ENCODE results near the gene ABCD1. TPM values are rescaled to one million over a fixed set of nuclear protein-coding genes. Genes with fewer than 3 reads are reported as not detected.

The ABCD1 gene
- polyA plus RNA-seq, 4 donors, result 10.1 to 37.3 (median 20.4) TPM

DNA sequence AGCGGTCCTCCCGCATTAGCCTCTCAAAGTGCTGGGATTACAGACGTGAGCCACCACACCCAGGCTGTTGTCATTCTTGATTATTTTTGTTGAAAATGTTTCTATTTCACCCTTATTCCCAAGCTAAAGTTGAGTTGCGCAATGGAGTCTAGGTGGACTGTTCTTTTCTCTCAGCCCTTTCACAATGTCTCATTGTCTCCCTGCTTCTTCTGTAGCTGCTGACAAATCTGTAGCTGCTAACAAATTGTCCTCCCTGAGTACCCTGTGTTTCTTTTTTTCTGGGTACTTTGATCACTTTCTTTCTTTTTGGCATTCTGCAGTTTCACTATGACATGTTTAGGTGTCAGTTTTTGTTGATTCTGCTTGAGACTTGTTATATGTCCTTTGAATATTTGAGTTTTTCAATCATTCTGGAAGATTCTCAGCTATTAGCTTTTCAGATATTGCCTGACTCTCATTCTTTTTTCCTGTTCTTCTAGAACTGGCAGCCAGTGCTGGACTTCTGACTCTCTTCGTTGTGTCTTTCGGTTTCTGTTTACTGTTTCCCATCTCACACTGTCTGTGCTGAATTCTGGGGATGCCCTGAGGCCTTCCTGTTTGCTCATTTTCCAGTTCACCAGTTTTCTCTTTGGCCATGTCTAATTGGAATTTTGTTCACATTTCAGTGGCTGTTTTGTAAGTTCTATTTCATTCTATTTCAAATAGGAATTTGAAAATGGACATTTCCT, 6.6 kb downstream of the ABCD1 start:
- H3K36me3 ChIP-seq (ENCODE audit: control insufficient read depth in 3 of 3, insufficient read depth in 2 of 3, low read depth in 1 of 3, low read length in 3 of 3), result peaks cover 0 to 34% (median 0%) of the 10 kb centered on the region in 3 donors
- peak overlapping the region in 1 of 3 donors; percentile 12 for H3K27ac ChIP-seq (ENCODE audit: low read depth in 1 of 3, low read length in 2 of 3)
- WGBS, 3 donors, result 60 to 67% (median 64%) methylated on average over 6 of the region's 6 CpGs
- peaks cover 0 to 17% (median under 1%) of the 10 kb centered on the region in 3 donors for H3K4me1 ChIP-seq (ENCODE audit: control insufficient read depth in 3 of 3, insufficient read depth in 2 of 3, low read depth in 1 of 3, low read length in 2 of 3)
- FAIRE-seq (no peak), DNase-seq (peak in 1 of 2 donors; percentile 44)
- H3K4me3 ChIP-seq (ENCODE audit: low read depth in 1 of 3, low read length in 3 of 3), result no peak overlapping the region
- H3K9me3 ChIP-seq (ENCODE audit: control insufficient read depth in 2 of 2, insufficient read depth in 1 of 2, low read depth in 1 of 2, low read length in 1 of 2), result peaks cover 0 to 6% of the 10 kb centered on the region in 2 donors
- no peaks in the 10 kb centered on the region for H3K27me3 ChIP-seq (ENCODE audit: control insufficient read depth in 3 of 3, insufficient read depth in 3 of 3, low read length in 3 of 3)

DNA sequence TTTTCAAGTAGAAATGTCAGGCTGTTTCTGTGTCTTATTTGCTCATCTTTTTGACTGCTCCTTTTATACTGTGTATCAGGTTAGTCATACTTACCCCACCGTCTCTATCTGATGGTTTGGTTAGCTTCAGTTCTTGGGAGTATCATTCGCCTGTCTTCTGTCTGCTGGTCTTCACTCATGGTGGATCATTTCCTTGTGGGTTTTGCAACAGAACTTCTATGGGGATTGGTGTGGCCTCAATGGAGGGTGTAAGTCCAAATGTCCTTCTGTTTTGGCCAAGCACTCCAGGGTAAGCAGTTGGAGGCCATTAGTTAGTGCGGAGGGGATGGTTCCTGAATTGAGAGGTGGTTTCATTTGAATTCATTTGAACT, 7.2 kb downstream of the ABCD1 start:
- no peaks in the 10 kb centered on the region for H3K27me3 ChIP-seq (ENCODE audit: control insufficient read depth in 3 of 3, insufficient read depth in 3 of 3, low read length in 3 of 3)
- FAIRE-seq, result no peak

GRCh38 chrX:153732401-153732800, 7.7 kb downstream of the ABCD1 start:
- DNase-seq, result no peak
- Histone ChIP-seq H3K36me3 (ENCODE audit: control insufficient read depth in 3 of 3, insufficient read depth in 2 of 3, low read depth in 1 of 3, low read length in 3 of 3) (peaks cover 0 to 45% (median 0%) of the 10 kb centered on the region in 3 donors), H3K4me1 (ENCODE audit: control insufficient read depth in 3 of 3, insufficient read depth in 2 of 3, low read depth in 1 of 3, low read length in 2 of 3) (peaks cover 0 to 6% (median 0%) of the 10 kb centered on the region in 3 donors), H3K4me3 (ENCODE audit: low read depth in 1 of 3, low read length in 3 of 3) (no peak overlapping the region), H3K27me3 (ENCODE audit: control insufficient read depth in 3 of 3, insufficient read depth in 3 of 3, low read length in 3 of 3) (no peaks in the 10 kb centered on the region), H3K27ac (ENCODE audit: low read depth in 1 of 3, low read length in 2 of 3) (peak overlapping the region in 1 of 3 donors; percentile 44), H3K9me3 (ENCODE audit: control insufficient read depth in 2 of 2, insufficient read depth in 1 of 2, low read depth in 1 of 2, low read length in 1 of 2) (peaks cover 0 to 6% of the 10 kb centered on the region in 2 donors)
- no peak for FAIRE-seq
- WGBS, 3 donors, result 91 to 97% (median 94%) methylated on average over 14 of the region's 14 CpGs

More for the DNA sequence above, 7.2 kb downstream of the ABCD1 start:
- Histone ChIP-seq H3K4me3 (ENCODE audit: low read depth in 1 of 3, low read length in 3 of 3) (no peak overlapping the region), H3K27ac (ENCODE audit: low read depth in 1 of 3, low read length in 2 of 3) (peak overlapping the region in 1 of 3 donors; percentile 44), H3K4me1 (ENCODE audit: control insufficient read depth in 3 of 3, insufficient read depth in 2 of 3, low read depth in 1 of 3, low read length in 2 of 3) (peaks cover 0 to 12% (median 0%) of the 10 kb centered on the region in 3 donors), H3K9me3 (ENCODE audit: control insufficient read depth in 2 of 2, insufficient read depth in 1 of 2, low read depth in 1 of 2, low read length in 1 of 2) (peaks cover 0 to 6% of the 10 kb centered on the region in 2 donors), H3K36me3 (ENCODE audit: control insufficient read depth in 3 of 3, insufficient read depth in 2 of 3, low read depth in 1 of 3, low read length in 3 of 3) (peaks cover 0 to 40% (median 0%) of the 10 kb centered on the region in 3 donors)
- DNase-seq, result no peak
- WGBS, 3 donors, result 61 to 89% (median 88%) methylated on average over 3 of the region's 3 CpGs

DNA sequence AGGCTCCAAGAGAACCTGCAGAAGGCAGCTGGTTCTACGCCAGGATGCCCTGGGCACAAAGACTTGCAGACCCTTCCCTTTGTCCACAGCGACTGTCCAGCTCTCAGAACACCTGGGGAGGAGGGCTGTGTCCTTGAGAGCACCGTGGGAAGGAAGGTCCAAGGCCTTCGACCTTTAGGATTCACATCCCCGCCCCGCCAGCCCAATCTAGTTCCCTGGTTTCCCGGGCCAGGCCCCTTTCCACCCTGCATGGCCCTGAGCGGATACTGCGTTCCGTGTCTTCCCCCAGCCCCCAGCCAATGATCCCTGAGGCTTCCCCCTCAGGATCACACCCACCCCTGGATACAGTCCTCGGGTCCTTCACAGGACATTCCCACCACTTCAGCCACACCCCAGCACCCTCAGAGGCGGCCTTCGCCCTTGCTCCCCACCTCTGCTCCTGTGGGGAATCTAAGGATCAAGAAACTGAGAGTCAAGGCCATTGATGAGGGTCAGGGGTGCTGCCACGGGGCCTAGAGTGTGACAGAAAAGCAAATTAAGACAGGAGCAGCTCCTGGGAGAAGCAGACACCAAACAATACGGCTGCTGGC, 9.1 kb downstream of the ABCD1 start:
- no peaks in the 10 kb centered on the region for H3K27me3 ChIP-seq (ENCODE audit: control insufficient read depth in 3 of 3, insufficient read depth in 3 of 3, low read length in 3 of 3)
- no peak overlapping the region for H3K4me3 ChIP-seq (ENCODE audit: low read depth in 1 of 3, low read length in 3 of 3)
- H3K27ac ChIP-seq (ENCODE audit: low read depth in 1 of 3, low read length in 2 of 3), result no peak overlapping the region
- DNase-seq (no peak), FAIRE-seq (no peak)
- H3K9me3 ChIP-seq (ENCODE audit: control insufficient read depth in 2 of 2, insufficient read depth in 1 of 2, low read depth in 1 of 2, low read length in 1 of 2), result peaks cover 0 to 6% of the 10 kb centered on the region in 2 donors
- H3K36me3 ChIP-seq (ENCODE audit: control insufficient read depth in 3 of 3, insufficient read depth in 2 of 3, low read depth in 1 of 3, low read length in 3 of 3), result peaks cover 0 to 51% (median 0%) of the 10 kb centered on the region in 3 donors
- WGBS, 3 donors, result 73 to 85% (median 76%) methylated on average over 7 to 15 of the region's 15 CpGs
- H3K4me1 ChIP-seq (ENCODE audit: control insufficient read depth in 3 of 3, insufficient read depth in 2 of 3, low read depth in 1 of 3, low read length in 2 of 3), result no peaks in the 10 kb centered on the region

DNA sequence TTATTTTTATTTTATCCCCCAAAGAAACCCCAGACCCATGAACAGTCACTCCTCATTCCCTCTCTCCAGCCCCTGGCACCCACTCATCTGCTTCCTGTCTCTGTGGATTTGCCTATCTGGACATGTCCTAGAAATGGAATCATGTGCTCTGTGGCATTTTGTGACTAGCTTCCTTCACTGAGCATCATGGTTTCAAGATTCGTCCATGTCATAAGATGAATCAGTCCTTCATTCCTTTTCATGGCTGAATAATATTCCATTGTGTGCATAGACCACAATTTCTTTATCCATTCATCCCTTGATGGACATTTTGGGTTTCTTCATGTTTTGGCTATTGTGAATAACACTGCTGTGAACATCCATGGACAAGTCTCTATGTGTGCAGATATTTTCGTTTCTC, 10.2 kb downstream of the ABCD1 start:
- Histone ChIP-seq H3K4me1 (ENCODE audit: control insufficient read depth in 3 of 3, insufficient read depth in 2 of 3, low read depth in 1 of 3, low read length in 2 of 3) (peaks cover 0 to 1% (median under 1%) of the 10 kb centered on the region in 3 donors), H3K27ac (ENCODE audit: low read depth in 1 of 3, low read length in 2 of 3) (no peak overlapping the region), H3K36me3 (ENCODE audit: control insufficient read depth in 3 of 3, insufficient read depth in 2 of 3, low read depth in 1 of 3, low read length in 3 of 3) (peaks cover 0 to 48% (median 0%) of the 10 kb centered on the region in 3 donors), H3K9me3 (ENCODE audit: control insufficient read depth in 2 of 2, insufficient read depth in 1 of 2, low read depth in 1 of 2, low read length in 1 of 2) (peaks cover 0 to 6% of the 10 kb centered on the region in 2 donors), H3K4me3 (ENCODE audit: low read depth in 1 of 3, low read length in 3 of 3) (no peak overlapping the region), H3K27me3 (ENCODE audit: control insufficient read depth in 3 of 3, insufficient read depth in 3 of 3, low read length in 3 of 3) (no peaks in the 10 kb centered on the region)
- no peak for FAIRE-seq
- no peak for DNase-seq
- 87 to 89% (median 87%) methylated on average over 2 of the region's 2 CpGs for WGBS, 3 donors

- Histone ChIP-seq H3K27ac (ENCODE audit: low read depth in 1 of 3, low read length in 2 of 3) (no peak overlapping the region), H3K27me3 (ENCODE audit: control insufficient read depth in 3 of 3, insufficient read depth in 3 of 3, low read length in 3 of 3) (no peaks in the 10 kb centered on the region), H3K4me1 (ENCODE audit: control insufficient read depth in 3 of 3, insufficient read depth in 2 of 3, low read depth in 1 of 3, low read length in 2 of 3) (peaks cover 0 to 5% (median 3%) of the 10 kb centered on the region in 3 donors), H3K36me3 (ENCODE audit: control insufficient read depth in 3 of 3, insufficient read depth in 2 of 3, low read depth in 1 of 3, low read length in 3 of 3) (peaks cover 0 to 49% (median 0%) of the 10 kb centered on the region in 3 donors), H3K4me3 (ENCODE audit: low read depth in 1 of 3, low read length in 3 of 3) (no peak overlapping the region), H3K9me3 (ENCODE audit: control insufficient read depth in 2 of 2, insufficient read depth in 1 of 2, low read depth in 1 of 2, low read length in 1 of 2) (peaks cover 0 to 6% of the 10 kb centered on the region in 2 donors)
- WGBS, 3 donors, result 59 to 66% (median 61%) methylated on average over 9 of the region's 9 CpGs
- FAIRE-seq (no peak), DNase-seq (peak in 1 of 2 donors; percentile 21)
Measured at GRCh38 chrX:153735274-153735673, 10.6 kb downstream of the ABCD1 start.

DNA sequence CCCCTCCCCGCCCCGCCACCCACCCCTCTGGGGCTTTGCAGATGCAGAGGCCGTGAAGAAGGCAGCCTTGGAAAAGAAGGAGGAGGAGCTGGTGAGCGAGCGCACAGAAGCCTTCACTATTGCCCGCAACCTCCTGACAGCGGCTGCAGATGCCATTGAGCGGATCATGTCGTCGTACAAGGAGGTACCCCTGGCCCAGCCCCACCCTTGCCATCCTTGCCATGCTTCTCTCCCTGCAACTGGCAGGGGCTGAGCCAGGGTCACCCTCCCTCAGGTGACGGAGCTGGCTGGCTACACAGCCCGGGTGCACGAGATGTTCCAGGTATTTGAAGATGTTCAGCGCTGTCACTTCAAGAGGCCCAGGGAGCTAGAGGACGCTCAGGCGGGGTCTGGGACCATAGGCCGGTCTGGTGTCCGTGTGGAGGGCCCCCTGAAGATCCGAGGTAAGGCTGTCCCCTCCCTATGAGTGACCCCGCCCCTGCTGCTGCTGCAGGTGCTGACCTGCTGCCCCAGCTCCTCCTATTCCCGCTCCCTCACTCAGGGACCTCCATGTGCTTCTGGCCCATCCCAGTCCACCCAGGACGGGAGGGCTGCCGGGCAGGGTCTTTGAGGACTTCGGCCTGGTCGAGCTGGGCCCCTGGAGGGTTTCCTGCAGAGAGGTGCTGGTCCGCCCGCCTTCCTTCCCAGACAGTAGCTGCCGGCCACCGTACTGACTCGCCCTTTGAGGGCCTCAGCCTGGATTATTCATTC, 11.6 kb downstream of the ABCD1 start:
- WGBS, 3 donors, result 69 to 79% (median 77%) methylated on average over 25 to 30 of the region's 30 CpGs
- Histone ChIP-seq H3K4me3 (ENCODE audit: low read depth in 1 of 3, low read length in 3 of 3) (no peak overlapping the region), H3K27ac (ENCODE audit: low read depth in 1 of 3, low read length in 2 of 3) (peak overlapping the region in 1 of 3 donors; percentile 38), H3K36me3 (ENCODE audit: control insufficient read depth in 3 of 3, insufficient read depth in 2 of 3, low read depth in 1 of 3, low read length in 3 of 3) (peaks cover 0 to 49% (median 0%) of the 10 kb centered on the region in 3 donors), H3K4me1 (ENCODE audit: control insufficient read depth in 3 of 3, insufficient read depth in 2 of 3, low read depth in 1 of 3, low read length in 2 of 3) (peaks cover 0 to 12% (median 3%) of the 10 kb centered on the region in 3 donors), H3K27me3 (ENCODE audit: control insufficient read depth in 3 of 3, insufficient read depth in 3 of 3, low read length in 3 of 3) (no peaks in the 10 kb centered on the region), H3K9me3 (ENCODE audit: control insufficient read depth in 2 of 2, insufficient read depth in 1 of 2, low read depth in 1 of 2, low read length in 1 of 2) (peaks cover 0 to 6% of the 10 kb centered on the region in 2 donors)
- FAIRE-seq (no peak), DNase-seq (no peak)

GRCh38 chrX:153736871-153737441, 12.3 kb downstream of the ABCD1 start:
- DNase-seq, result peak in 1 of 2 donors; percentile 59

More at GRCh38 chrX:153736871-153737441, 12.3 kb downstream of the ABCD1 start:
- Histone ChIP-seq H3K27me3 (ENCODE audit: control insufficient read depth in 3 of 3, insufficient read depth in 3 of 3, low read length in 3 of 3) (no peaks in the 10 kb centered on the region), H3K9me3 (ENCODE audit: control insufficient read depth in 2 of 2, insufficient read depth in 1 of 2, low read depth in 1 of 2, low read length in 1 of 2) (peaks cover 0 to 2% of the 10 kb centered on the region in 2 donors), H3K4me1 (ENCODE audit: control insufficient read depth in 3 of 3, insufficient read depth in 2 of 3, low read depth in 1 of 3, low read length in 2 of 3) (peaks cover 0 to 12% (median 3%) of the 10 kb centered on the region in 3 donors), H3K27ac (ENCODE audit: low read depth in 1 of 3, low read length in 2 of 3) (peak overlapping the region in 1 of 3 donors; percentile 38), H3K4me3 (ENCODE audit: low read depth in 1 of 3, low read length in 3 of 3) (no peak overlapping the region), H3K36me3 (ENCODE audit: control insufficient read depth in 3 of 3, insufficient read depth in 2 of 3, low read depth in 1 of 3, low read length in 3 of 3) (peaks cover 0 to 52% (median 0%) of the 10 kb centered on the region in 3 donors)
- WGBS, 3 donors, result 31 to 62% (median 53%) methylated on average over 11 to 15 of the region's 15 CpGs
- no peak for FAIRE-seq
